Left cardiac atrium (tissue), 4 donors: ENCODE data around the gene B3GLCT. TPM values are rescaled to one million over a fixed set of nuclear protein-coding genes. Genes with fewer than 3 reads are reported as not detected.
A peak's percentile ranks its signal among the peaks of the same experiment; 100 is the strongest.

Experiments used
- ATAC-seq, 2 donors: fragments of 200-7000 bp; cut with Tn5 transposase; one replicate each; pipeline ENCODE4 v1.9.1; 2020; ENCODE audit warnings: mild to moderate bottlenecking in 2 of 2, moderate library complexity in 2 of 2
- DNase-seq: peaks from one replicate; pipeline ENCODE4 v3.0.0-alpha.2; 2020
- intact Hi-C, 2 donors: fragments of 100-400 bp; cut with DNase I; formaldehyde crosslinking; loops; one replicate each; pipeline versions ENCODE4 v1.14.1 to v1.15.1; 2022 to 2023
- long read RNA-seq: library from polyadenylated mRNA; unstranded; transcript quantifications from one replicate; pipeline ENCODE4 v2.0.0, GENCODE V29; 2021
- total RNA-seq, 2 donors: library from RNA; stranded (reverse); fragmentation: NEBNext Ultra II Directional; extraction: Animal tissue kit (Norgen Biotek cat#: 25700); gene quantifications; one replicate each; pipeline ENCODE4 v1.2.1, GENCODE V29; 2021
- donor health status: DM: no; HTN: yes; CAD: no.
- donor health status: DM: no; HTN: yes; CAD: no; lungs with severe emphysema.
- donor health status: DM: yes; HTN: yes; CAD: no.
- donor health status: Dilated cardiomyopathy.

The B3GLCT gene
- 10 to 100 TPM; 15.4 to 16.7 TPM for total RNA-seq
- long read RNA-seq, full-length matches to known transcripts, result 31 of 53 reads
- long read RNA-seq, partial matches to known transcripts, result 11 of 53 reads
- long read RNA-seq, other reads (novel, unspliced or antisense), result 11 of 53 reads

- DNase-seq, result peak; percentile 82
- ATAC-seq, result peak; percentile 88 to 91
- intact Hi-C loops, result loop anchor here in 1 of 2 donors (5.0 kb wide), 1 partner anchor 38 kb away; the partner anchor contains the start of gene HSPH1
Measured at GRCh38 chr13:31199849-31200636, at the start of gene B3GLCT. Gene B3GLCT, plus strand, starts transcription at chr13:31199975. Its CDS starts 110 bp downstream, at chr13:31200085.

- no peak for ATAC-seq
Measured at GRCh38 chr13:31150315-31150985, 49.3 kb upstream of the B3GLCT start.

GRCh38 chr13:31151837-31152236 is 47.9 kb upstream of the B3GLCT start:
- intact Hi-C loops, result no loop called here
- ATAC-seq (no peak), DNase-seq (no peak)

More at GRCh38 chr13:31150315-31150985, 49.3 kb upstream of the B3GLCT start:
- DNase-seq, result no peak
- intact Hi-C loops, result no loop called here

GRCh38 chr13:31154939-31155338 is 44.8 kb upstream of the B3GLCT start:
- no peak for DNase-seq
- intact Hi-C loops, result no loop called here
- ATAC-seq, result no peak

GRCh38 chr13:31159306-31159705 is 40.5 kb upstream of the B3GLCT start:
- intact Hi-C loops, result no loop called here

GRCh38 chr13:31160857-31161556 is 38.8 kb upstream of the B3GLCT start:
- intact Hi-C loops, result loop anchor here in 1 of 2 donors (5.0 kb wide), 1 partner anchor 36 kb away; the partner anchor contains the start of gene B3GLCT
- peak; percentile 69 for DNase-seq
- peak; percentile 29 to 58 for ATAC-seq

More at GRCh38 chr13:31159306-31159705, 40.5 kb upstream of the B3GLCT start:
- DNase-seq (no peak), ATAC-seq (no peak)

- intact Hi-C loops, result loop anchor here in 1 of 2 donors (5.0 kb wide), 1 partner anchor 36 kb away; the partner anchor contains the start of gene B3GLCT
- peak; percentile 96 to 97 for ATAC-seq
- peak; percentile 100 for DNase-seq
Measured at GRCh38 chr13:31161557-31162150, 38.1 kb upstream of the B3GLCT start, which contains the start of gene HSPH1. Gene HSPH1, minus strand, starts transcription at chr13:31161904. Its CDS starts 322 bp downstream, at chr13:31161582.

GRCh38 chr13:31162151-31163008 is 37.4 kb upstream of the B3GLCT start:
- ATAC-seq, result peak; percentile 95 to 98
- intact Hi-C loops, result loop anchor here in 1 of 2 donors (5.0 kb wide), 1 partner anchor 35 kb away; the partner anchor contains the start of gene B3GLCT

GRCh38 chr13:31166591-31166990 is 33.2 kb upstream of the B3GLCT start:
- ATAC-seq, result no peak
- no peak for DNase-seq
- intact Hi-C loops, result no loop called here

More at GRCh38 chr13:31162151-31163008, 37.4 kb upstream of the B3GLCT start:
- DNase-seq, result peak; percentile 97

GRCh38 chr13:31167490-31167889 is 32.3 kb upstream of the B3GLCT start:
- DNase-seq (no peak), ATAC-seq (no peak)
- intact Hi-C loops, result no loop called here

- ATAC-seq, result no peak
Measured at GRCh38 chr13:31168166-31168565, 31.6 kb upstream of the B3GLCT start.

GRCh38 chr13:31168736-31169135 is 31.0 kb upstream of the B3GLCT start:
- no peak for ATAC-seq
- intact Hi-C loops, result no loop called here
- no peak for DNase-seq

More at GRCh38 chr13:31168166-31168565, 31.6 kb upstream of the B3GLCT start:
- no peak for DNase-seq
- intact Hi-C loops, result no loop called here

GRCh38 chr13:31172001-31172400 is 27.8 kb upstream of the B3GLCT start:
- DNase-seq (no peak), ATAC-seq (peak in 1 of 2 donors; percentile 54)
- intact Hi-C loops, result no loop called here

GRCh38 chr13:31172535-31172934 is 27.2 kb upstream of the B3GLCT start:
- DNase-seq (no peak), ATAC-seq (peak in 1 of 2 donors; percentile 63)
- intact Hi-C loops, result no loop called here

GRCh38 chr13:31174018-31174417 is 25.8 kb upstream of the B3GLCT start:
- no peak for ATAC-seq
- intact Hi-C loops, result no loop called here
- no peak for DNase-seq

GRCh38 chr13:31175847-31176532 is 23.8 kb upstream of the B3GLCT start:
- intact Hi-C loops, result loop anchor here in 1 of 2 donors (5.0 kb wide), 1 partner anchor 246 kb away; no protein-coding TSS in a partner anchor
- DNase-seq (no peak), ATAC-seq (no peak)
